ENCODE results near the gene PLGRKT.
A peak's percentile ranks its signal among the peaks of the same experiment; 100 is the strongest.
"Not testable (repeated sequence)": the region's sequence is repeated elsewhere in the genome, so short reads cannot be mapped to it uniquely, and the experiment has no call there.

PLGRKT gene

DNA sequence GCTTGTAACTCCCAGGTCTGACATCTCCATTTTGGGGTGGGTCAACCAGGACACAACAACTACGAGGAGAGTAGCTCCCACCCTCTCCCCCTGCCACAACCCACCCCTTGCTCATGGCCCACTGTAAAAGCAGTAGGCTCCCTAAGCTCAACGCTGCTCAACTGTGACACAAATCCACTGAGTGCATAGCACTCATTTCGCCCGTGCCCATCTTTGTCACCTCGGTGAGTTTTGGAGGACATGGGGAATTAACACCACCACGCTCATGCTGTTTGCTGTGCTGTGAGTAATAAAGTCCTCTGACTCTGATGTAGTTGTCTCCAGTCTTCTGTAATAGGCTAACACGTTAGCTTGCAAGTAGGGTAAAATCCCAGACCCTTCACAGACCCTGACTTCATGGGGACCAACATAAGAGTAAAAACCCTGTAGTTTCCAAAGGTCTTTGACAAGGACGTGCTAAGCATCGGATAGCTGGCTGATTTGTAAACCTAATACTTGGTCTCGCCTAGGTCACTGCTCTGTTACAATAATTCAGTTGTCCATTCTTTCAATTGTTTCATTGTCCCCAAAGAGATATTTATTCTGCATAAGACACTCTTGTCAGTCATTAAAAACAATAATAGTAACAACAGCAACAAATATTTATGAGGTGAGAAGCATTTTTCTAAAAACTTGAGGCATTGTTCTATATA lies 7.7 kb downstream of the PLGRKT start:
- no peak for DNase-seq

DNA sequence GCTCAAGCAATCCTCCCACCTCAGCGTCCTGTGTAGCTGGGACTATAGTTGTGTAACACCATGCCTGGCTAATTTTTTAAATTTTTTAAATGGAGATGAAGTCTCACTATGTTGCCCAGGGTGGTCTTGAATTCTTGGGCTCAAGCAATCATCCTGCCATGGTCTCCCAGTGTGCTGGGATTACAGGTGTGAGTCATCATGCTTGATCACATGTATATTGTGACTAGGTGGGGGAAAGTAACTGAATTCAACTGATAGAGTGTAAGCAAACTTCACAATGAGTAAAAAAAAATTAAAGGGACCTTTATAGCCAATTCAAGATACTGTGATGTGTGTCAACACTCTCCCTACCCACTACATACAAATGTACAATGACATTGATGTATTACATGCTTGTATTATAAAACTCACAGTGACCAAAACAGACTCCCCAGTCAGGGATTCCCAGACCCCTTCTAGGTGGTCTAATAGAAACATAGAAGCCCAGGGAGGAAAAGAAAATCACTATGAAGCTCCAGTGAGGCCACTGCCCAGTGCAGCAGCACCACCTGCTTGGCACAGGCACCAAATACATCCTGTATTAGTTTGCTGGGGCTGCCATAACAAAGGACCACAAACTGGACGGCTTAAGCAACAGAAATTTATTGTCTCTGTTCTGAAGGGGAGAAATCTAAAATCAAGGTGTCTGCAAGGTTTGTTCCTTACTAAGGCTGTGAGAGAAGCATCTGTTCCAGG lies 8.8 kb downstream of the PLGRKT start:
- peak; percentile 24 for DNase-seq

DNA sequence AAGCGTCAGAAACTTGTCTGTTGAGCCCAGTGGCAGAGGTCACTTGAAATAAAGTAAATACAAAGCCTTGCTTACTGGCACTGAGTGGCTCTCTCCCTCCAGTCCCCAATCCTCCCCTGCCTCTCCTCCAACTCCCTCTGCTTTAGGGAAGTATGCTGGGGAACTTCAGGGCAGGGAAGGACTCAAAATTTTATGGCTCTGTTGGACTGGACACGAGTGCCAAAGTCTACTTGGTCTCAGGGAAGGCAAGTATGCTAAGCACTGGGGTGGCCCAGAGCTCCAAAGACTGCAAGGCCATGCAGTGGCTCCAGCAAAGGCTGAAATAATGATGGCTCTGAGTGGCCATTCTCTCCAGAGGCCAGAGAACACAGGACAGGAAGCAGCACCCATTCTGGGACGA lies 9.6 kb downstream of the PLGRKT start:
- DNase-seq: no peak

DNA sequence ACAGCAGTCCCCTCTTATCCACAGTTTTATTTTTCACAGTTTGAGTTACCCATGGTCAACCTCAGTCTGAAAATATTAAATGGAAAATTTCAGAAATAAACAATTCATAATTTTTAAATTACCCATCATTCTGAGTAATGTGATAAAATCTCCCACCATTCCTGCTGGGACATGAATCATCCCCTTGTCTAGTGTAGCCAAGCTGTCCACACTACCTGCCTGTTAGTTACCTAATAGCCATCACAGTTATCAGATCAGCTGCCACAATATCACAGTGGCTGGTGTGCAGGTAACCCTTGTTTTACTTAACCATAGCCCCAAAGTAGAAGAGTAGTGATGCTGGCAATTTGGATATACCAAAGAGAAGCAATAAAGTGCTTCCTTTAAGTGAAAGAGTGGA lies 10.7 kb downstream of the PLGRKT start:
- DNase-seq: no peak

DNA sequence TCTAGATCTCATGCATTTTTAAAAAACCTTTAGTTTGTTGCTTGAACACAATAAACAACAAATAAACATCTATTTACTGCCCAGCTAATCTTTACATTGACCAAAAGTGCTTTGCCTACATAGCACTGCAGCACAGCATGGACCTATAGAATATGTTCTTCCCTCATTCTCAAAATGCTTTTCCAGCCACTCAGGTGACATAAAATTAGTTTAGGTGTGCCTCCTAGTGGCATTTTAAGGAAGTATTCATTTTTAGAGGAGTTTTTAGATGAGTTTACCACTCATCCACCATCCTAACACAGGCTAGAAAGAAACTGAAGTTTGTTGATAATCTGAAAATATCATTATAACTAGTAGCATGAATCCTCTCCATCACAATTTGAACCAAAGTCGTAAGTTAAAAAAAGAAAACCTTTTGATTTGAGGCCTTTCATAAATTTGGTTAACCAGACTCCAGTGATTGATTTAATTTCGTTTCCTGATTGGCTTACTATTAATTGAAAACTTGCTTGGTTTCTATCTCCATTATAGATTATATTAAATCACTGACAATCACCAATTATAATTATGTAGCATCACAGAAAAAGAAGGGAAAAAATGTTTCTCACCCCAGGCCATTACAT lies 12.6 kb downstream of the PLGRKT start:
- peak; percentile 23 for DNase-seq

DNA sequence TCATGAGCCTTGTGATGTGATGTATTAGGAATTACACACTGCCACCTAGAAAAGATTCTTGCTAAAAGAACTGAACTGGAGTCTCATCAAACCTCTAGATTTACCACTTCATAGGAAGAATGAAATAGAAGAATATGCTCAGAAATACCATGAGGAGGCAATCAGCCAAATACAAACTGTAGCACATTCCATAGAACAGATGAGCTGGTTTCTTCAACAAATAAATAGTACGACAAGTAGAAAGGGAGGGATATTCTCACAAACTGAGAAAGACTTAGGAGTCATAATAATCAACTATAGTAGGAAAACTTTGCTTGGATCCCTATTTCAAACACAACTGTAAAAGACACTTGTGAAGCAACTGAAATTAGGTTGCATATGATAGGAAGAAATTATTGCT lies 15.4 kb downstream of the PLGRKT start:
- no peak for DNase-seq

DNA sequence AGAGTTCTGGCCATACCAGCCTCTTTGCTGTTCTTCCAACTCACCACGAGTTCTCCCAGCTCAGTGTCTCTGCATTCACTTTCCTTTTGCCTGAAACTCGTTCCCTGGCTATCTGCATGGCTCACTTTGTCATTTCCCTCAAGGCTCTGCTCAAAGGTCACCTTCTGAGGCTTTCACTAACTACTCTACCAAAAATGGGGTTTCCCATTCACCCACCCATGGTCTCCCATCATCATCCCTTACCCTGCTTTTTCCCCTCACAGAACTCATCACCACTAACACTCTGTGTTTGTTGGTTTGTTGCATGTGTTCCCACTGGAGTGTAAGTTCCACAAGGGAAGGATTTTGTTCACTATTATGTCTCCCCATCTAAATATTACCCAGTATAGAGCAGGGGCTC lies 16.6 kb downstream of the PLGRKT start:
- DNase-seq: no peak

DNA sequence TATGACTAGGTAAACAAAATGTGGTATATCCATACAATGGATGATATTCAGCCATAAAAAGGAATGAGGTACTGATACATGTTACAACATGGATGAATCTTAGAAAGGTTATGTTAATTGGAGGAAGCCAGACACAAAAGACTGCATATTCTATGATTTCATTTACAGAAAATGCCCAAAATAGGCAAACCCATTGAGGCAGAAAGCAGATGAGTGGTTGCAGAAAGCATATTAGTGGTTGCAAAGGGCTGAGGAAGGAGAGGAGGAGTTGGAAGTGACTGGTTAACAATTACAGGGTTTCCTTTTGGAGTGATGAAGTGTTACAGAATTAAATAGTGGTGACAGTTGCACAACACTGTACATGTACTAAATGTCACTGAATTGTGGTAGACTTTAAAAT lies 17.7 kb downstream of the PLGRKT start:
- DNase-seq: no peak

DNA sequence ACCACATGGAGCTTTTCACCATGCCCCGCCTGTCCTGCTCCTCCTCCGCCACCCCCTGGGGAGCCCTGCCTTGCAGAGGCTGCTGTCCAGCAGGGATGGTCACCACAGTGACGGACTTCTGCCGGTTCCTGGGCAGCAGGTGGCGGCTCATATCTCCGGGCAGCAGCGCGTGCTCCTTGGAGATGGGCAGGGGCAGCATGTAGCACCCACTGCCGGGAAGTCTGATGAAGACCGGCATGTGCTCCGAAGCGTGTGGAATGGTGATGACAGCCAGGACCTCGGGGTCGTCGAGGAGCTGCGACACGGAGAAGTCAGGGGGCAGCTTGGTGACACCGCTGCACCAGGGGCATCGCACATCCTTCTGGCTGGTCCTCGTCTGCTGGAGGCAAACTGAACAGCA lies 19.2 kb downstream of the PLGRKT start:
- no peak for DNase-seq

DNA sequence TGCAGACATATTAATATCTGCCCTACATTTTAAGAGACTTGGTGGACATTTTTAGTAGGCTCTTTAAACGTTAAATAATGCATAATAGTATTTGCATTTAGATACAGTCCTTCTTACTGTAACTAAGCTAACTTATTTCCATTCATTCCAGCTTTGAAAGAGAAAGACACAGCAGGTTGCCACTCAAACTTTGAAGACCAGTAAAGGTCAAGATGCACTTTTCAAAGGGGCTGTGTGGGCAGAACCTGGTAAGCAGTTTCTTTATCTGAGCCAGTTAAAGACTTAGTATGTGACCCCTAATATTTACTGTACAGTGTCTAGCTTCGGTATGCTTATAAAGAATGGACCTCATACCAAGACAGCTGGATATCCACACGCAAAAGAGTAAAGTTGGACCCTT lies 20.8 kb downstream of the PLGRKT start:
- no peak for DNase-seq

DNA sequence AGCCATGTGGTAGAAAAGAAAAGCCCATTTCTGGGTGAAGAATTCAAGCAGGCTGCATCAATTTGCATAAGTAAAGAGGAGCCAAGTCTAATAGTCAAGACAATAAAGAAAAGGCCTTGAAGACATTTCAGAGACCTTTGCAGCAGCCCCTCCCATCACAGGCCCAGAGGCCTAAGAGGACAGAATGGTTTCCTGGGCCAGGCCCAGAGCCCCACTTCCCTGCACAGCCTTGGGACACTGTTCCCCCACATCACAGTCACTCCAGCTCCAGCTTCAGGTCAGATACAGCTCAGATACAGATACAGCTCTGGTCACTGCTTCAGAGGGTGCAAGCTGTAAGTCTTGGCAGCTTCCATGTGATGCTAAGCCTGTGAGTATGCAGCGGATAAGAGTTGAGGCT lies 29.1 kb downstream of the PLGRKT start:
- no peak for DNase-seq

DNA sequence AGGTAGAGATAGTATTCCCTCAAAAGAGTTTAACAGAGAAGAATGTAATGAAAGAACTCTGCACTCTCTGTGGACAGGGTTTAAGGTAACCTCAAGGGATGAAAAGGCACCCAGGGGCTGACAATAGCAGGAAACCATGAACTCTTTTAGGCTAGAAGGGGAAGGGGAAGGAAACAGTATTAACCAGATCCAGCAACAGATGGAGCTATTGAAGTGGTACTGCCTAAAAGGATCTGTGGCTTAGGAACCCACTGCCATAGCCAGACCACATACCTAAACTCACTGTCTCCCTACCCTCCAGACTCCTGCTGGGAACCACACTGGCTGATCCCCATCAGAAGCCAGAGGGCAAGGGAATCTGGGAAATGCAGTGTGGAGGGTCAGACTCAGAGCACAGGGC lies 35.5 kb downstream of the PLGRKT start:
- DNase-seq: no peak

DNA sequence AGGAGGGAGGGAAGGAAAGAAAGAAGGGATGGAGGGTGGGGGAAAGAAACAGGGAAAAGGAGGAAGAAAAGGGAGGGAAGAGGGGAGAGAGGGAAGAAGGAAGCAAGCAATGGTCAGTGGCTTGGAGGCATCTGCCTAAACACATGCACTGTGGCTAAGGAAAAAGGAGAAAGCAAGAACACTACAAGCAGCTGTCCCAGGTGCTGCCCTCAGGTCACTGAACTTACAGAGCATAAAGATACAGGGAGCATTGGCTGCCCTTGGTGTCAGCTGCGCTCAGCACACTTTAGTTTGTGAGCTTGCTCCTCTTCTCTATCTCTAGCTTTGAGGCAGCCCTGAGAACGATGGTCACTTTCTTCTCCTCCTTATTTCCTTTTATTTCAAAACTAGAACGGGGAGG lies 40.2 kb downstream of the PLGRKT start:
- DNase-seq: not testable (repeated sequence)

DNA sequence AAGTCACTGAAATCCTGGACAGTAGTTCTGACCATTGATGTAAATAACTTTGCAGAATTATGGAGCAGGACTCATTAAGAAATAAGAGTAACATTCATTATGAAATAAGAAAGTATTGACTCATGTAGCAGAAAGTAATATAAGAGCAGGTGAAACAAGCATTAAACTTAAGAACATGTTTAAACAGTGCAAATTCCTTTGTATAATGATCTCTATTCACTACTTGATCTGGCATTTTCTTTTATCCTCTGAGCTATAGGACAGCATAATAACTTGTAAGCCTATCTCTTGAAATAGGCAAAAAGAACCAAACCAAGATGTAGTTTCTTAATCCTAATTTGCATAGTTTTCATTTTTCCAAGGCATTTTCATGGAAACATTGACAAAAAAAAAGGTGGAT lies 42.3 kb downstream of the PLGRKT start:
- DNase-seq: no peak

DNA sequence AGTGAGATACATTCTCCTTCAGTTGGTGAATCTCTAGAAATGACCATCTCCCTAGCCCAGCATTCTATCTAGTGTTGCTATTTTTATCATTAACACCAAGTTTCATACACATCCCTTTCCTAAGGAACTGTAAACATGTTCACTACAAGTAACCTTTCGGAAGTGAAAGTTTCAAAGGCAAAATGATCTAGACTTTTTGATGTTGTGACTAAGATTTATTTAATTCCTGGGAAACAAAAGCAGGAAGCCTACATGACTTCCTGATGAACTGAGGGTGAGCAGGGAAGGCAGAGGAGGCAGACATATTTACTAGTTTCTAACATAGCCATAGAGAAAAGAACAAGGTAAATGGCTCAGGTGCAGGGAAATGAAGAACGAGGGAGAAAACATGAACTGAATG lies 43.7 kb downstream of the PLGRKT start:
- not testable (repeated sequence) for DNase-seq

DNA sequence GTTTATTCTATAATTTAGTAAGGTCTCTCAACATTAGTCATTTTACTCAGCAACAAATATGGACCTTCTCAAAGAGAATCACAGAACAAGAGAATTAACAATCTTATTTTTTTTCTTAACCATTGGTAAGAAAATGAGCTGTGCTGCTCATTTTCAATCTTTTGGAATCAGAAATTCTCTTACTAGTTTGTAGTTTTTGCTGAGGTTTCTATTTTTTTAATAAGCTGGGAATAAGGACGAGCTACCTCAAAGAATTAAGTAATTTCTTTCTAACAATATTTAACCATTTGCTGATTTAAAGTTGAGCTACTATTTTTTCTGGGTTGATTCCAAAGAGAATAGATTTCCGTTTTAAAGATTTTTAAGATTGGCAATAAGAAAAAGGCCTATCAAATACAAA lies 44.2 kb downstream of the PLGRKT start:
- DNase-seq: no peak

DNA sequence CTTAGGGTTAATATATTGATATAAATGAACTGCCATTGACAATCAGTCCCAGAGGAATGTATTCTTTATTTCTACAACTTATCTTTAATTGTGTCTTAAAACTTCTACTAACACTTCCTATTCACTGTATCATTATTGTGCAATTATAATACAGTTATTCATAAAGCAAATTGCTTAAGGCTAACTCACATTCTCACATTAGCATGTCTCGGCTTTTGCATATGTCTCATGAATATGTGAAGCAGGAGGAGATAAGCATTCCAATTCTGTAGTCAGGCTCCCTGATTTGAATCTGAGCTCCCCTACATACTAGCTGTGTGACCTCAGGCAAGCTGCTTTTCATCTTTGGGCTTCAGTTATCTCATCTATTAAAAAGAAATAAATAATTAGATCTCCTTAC lies 45.4 kb downstream of the PLGRKT start:
- no peak for DNase-seq

DNA sequence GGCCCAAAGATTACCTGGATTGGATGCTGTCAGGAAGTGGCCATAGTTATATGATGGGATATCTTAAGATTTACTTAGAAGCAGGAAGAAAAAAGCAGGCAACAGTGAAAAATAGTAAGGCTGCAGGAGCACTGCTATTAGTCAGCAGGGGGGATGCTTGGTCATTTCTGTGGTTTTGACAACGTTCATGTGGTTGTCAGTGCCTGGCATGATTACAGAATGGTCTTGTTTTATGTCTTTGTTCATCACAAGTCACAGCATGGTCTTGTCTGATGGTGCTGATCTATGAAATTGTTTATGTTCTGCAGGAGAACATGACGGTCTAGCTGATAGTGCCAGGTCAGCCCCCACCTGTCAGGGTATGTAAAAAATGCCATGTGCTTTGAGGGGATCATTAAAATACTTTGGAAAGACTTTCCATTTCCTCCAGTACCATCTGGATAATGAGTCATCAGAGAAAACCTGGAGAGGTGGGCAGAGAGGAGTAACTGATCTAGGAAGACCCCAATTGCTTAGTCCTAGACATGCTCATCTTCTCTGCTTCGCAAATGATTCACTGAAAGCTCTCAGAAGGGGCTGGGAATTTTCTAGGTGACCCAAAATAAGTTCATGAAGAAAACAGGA lies 48.5 kb downstream of the PLGRKT start:
- DNase-seq: peak; percentile 90

DNA sequence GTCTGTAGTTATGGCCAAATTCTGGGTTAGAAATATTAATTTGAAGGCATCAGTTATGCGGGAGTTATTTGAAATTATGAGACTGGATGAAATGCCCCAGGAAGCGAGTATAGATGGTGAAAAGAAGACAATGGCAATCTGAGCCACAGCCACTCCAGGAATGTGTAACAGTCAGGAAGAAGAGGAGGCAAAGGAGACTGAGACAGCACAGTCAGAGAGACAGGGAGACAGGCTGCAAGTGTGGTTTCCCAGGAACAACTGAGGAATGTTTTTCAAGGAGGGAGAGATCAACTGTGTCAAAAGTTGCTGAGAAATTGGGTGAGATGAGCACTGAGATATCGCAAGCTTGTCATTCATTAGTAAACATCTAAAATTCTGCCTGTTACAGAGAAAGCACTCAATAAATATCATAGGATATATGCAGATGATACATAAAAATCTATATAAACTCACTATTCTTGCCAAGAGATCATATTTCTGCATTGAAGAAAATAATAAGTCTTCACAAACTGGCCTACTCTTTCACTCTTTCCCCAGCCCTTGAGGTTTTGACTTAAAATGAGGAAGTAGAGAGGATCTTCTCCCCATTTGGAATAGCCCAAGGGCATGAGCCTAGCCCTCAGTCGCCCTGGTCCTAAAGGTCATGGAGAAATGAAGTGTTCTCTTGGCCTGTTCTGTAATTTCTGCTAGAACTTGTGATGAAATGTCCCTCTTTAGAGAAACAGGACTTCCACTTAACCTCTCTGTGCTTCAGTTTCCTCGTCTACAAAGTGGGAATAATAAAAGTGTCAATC lies 49.5 kb downstream of the PLGRKT start:
- peak; percentile 52 for DNase-seq

DNA sequence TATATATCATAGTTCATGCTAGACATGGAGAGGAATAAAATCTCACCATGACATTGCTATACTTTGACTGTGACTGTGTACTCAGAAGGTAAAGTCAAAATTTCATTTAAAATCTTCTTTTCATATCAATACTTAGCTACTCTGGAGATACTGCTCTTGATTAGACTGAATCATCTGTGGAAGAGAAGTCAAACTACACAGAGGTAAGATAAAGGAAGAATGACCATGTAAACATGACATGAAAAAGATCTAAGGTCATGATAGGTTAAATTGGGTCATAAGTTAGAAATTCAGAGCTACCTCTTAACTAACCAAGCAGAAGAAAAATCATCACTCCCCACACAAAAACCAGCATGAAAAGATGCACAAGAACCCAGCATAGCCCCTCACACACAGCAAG lies 53.3 kb downstream of the PLGRKT start:
- no peak for DNase-seq

DNA sequence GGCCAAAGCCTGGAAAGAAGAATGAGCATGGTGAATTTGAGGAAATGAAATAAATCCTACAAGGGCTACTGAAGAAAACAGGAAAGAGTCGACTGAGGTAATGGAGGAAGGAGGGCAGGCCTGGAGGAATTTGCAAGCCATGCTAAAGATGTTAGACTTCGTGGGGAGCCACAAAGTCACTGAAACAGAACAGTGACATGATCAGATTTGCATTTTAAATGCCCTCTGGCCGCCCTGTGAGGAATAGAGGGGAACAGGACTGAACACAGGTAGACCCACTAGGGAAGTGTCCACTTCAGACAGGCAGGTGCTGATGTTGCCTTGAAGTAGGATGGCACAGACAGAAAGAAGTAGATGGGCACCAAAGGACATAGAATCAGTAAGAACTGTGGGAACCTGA lies 55.2 kb downstream of the PLGRKT start:
- no peak for DNase-seq

DNA sequence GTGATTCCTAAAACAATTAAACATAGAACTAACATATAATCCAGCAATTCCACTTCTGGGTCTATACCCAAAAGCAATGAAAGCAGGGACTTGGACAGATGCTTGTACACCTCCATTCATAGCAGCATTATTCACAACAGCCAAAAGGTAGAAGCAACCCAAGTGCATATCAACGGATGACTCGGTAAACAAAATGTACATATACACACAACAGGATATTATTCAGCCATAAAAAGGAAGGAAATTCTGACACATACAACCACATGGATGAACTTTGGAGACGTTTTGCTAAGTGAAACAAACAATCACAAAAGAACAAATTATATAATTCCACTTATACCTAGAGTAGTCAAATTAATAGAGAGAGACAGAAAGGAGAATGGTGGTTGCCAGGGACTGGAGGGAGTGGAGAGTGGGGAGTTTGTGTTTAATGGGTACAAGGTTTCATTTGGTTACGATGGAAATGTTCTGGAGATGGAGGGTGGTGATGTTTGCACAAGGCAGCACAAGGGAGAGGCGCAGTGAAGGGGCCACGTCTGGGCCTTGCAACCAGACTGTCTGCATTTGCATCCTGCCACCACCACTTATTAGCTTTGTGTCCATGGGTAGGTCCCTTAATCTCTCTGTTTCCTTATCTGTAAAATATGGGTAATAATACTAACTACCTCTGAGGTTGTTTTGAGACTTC lies 61.8 kb downstream of the PLGRKT start:
- DNase-seq: no peak
